Measurements from ENCODE around the gene CDKAL1. TPM values are rescaled to one million over a fixed set of nuclear protein-coding genes. Genes with fewer than 3 reads are reported as not detected.

CDKAL1 gene
- total RNA-seq, 4 donors from 2014 or later: 24.7 to 32.8 (median 29.8) TPM

- H3K27ac ChIP-seq: no peak overlapping the region
- no peaks in the 10 kb centered on the region for H3K4me1 ChIP-seq
- no peaks in the 10 kb centered on the region for H3K9me3 ChIP-seq
- intact Hi-C loops (cut with DNase I): no loop called here
- no peaks in the 10 kb centered on the region for H3K36me3 ChIP-seq
- TF ChIP-seq POLR2A (IDR thresholded peaks at IDR 0.05): no peak
- 88 to 100% methylated on average over 1 of the region's 1 CpG for WGBS, 2 donors
- H3K4me3 ChIP-seq (replicated peaks in 1 of 3): no peak overlapping the region
- no peak for DNase-seq
- no peaks in the 10 kb centered on the region for H3K27me3 ChIP-seq
Observed at GRCh38 chr6:20915156-20915555, 380.9 kb downstream of the CDKAL1 start.

GRCh38 chr6:20915626-20916025 lies 381.4 kb downstream of the CDKAL1 start:
- no peak for DNase-seq
- no peaks in the 10 kb centered on the region for H3K9me3 ChIP-seq
- no peak overlapping the region for H3K27ac ChIP-seq
- TF ChIP-seq CTCF (IDR thresholded peaks at IDR 0.05): no peak
- no peak for TF ChIP-seq POLR2A (IDR thresholded peaks at IDR 0.05)
- 94 to 100% methylated on average over 1 of the region's 1 CpG for WGBS, 2 donors
- intact Hi-C loops (cut with DNase I): no loop called here
- no peak overlapping the region for H3K4me3 ChIP-seq (replicated peaks in 1 of 3)
- H3K4me1 ChIP-seq: no peaks in the 10 kb centered on the region
- no peaks in the 10 kb centered on the region for H3K36me3 ChIP-seq
- no peaks in the 10 kb centered on the region for H3K27me3 ChIP-seq

GRCh38 chr6:20916086-20916485 lies 381.8 kb downstream of the CDKAL1 start:
- Histone ChIP-seq H3K9me3 (no peaks in the 10 kb centered on the region), H3K27ac (no peak overlapping the region), H3K36me3 (no peaks in the 10 kb centered on the region), H3K4me3 (replicated peaks in 1 of 3) (no peak overlapping the region), H3K27me3 (no peaks in the 10 kb centered on the region), H3K4me1 (no peaks in the 10 kb centered on the region)
- intact Hi-C loops (cut with DNase I): no loop called here
- DNase-seq: no peak
- no peak for TF ChIP-seq POLR2A (IDR thresholded peaks at IDR 0.05)
- no peak for TF ChIP-seq CTCF (IDR thresholded peaks at IDR 0.05)
- 90 to 93% methylated on average over 3 of the region's 3 CpGs for WGBS, 2 donors

GRCh38 chr6:20918868-20919267 lies 384.6 kb downstream of the CDKAL1 start:
- Histone ChIP-seq H3K27me3 (no peaks in the 10 kb centered on the region), H3K4me3 (replicated peaks in 1 of 3) (no peak overlapping the region), H3K9me3 (no peaks in the 10 kb centered on the region), H3K27ac (no peak overlapping the region), H3K36me3 (no peaks in the 10 kb centered on the region), H3K4me1 (no peaks in the 10 kb centered on the region)
- intact Hi-C loops (cut with DNase I): no loop called here
- WGBS, 2 donors: 92 to 95% methylated on average over 2 of the region's 2 CpGs
- no peak for DNase-seq
- no peak for TF ChIP-seq POLR2A (IDR thresholded peaks at IDR 0.05)
- TF ChIP-seq CTCF (IDR thresholded peaks at IDR 0.05): no peak

- Histone ChIP-seq H3K27me3 (no peaks in the 10 kb centered on the region), H3K36me3 (no peaks in the 10 kb centered on the region), H3K4me3 (replicated peaks in 1 of 3) (no peak overlapping the region), H3K9me3 (no peaks in the 10 kb centered on the region), H3K4me1 (no peaks in the 10 kb centered on the region), H3K27ac (no peak overlapping the region)
- no peak for TF ChIP-seq POLR2A (IDR thresholded peaks at IDR 0.05)
- TF ChIP-seq CTCF (IDR thresholded peaks at IDR 0.05): no peak
- intact Hi-C loops (cut with DNase I): no loop called here
- WGBS, 2 donors: 90 to 94% methylated on average over 4 of the region's 4 CpGs
- no peak for DNase-seq
Observed at GRCh38 chr6:20919677-20920385, 385.6 kb downstream of the CDKAL1 start.
